Measurements from ENCODE around the gene ZNF407.

ZNF407 gene

GRCh38 chr18:74869904-74870863 lies 272.5 kb downstream of the ZNF407 start:
- DNase-seq (ENCODE audit: extremely low read depth in 1 of 2, low read depth in 1 of 2), result no peak

GRCh38 chr18:74870950-74871349 lies 273.3 kb downstream of the ZNF407 start:
- DNase-seq (ENCODE audit: extremely low read depth in 1 of 2, low read depth in 1 of 2), result no peak

GRCh38 chr18:74873629-74874028 lies 276.0 kb downstream of the ZNF407 start:
- no peak for DNase-seq (ENCODE audit: extremely low read depth in 1 of 2, low read depth in 1 of 2)

- DNase-seq (ENCODE audit: extremely low read depth in 1 of 2, low read depth in 1 of 2), result no peak
Measured at GRCh38 chr18:74874351-74874750, 276.7 kb downstream of the ZNF407 start.

- DNase-seq (ENCODE audit: extremely low read depth in 1 of 2, low read depth in 1 of 2), result no peak
Measured at GRCh38 chr18:74876630-74877243, 279.1 kb downstream of the ZNF407 start.

GRCh38 chr18:74878267-74878666 lies 280.6 kb downstream of the ZNF407 start:
- DNase-seq (ENCODE audit: extremely low read depth in 1 of 2, low read depth in 1 of 2), result no peak

- no peak for DNase-seq (ENCODE audit: extremely low read depth in 1 of 2, low read depth in 1 of 2)
Measured at GRCh38 chr18:74880706-74881278, 283.1 kb downstream of the ZNF407 start.

GRCh38 chr18:74892066-74892627 lies 294.5 kb downstream of the ZNF407 start:
- DNase-seq (ENCODE audit: extremely low read depth in 1 of 2, low read depth in 1 of 2), result no peak

GRCh38 chr18:74895686-74896085 lies 298.0 kb downstream of the ZNF407 start:
- DNase-seq (ENCODE audit: extremely low read depth in 1 of 2, low read depth in 1 of 2), result no peak

GRCh38 chr18:74896390-74896991 lies 298.8 kb downstream of the ZNF407 start:
- no peak for DNase-seq (ENCODE audit: extremely low read depth in 1 of 2, low read depth in 1 of 2)

- no peak for DNase-seq (ENCODE audit: extremely low read depth in 1 of 2, low read depth in 1 of 2)
Measured at GRCh38 chr18:74897971-74898657, 300.4 kb downstream of the ZNF407 start.

GRCh38 chr18:74898965-74899364 lies 301.3 kb downstream of the ZNF407 start:
- no peak for DNase-seq (ENCODE audit: extremely low read depth in 1 of 2, low read depth in 1 of 2)

- DNase-seq (ENCODE audit: extremely low read depth in 1 of 2, low read depth in 1 of 2), result no peak
Measured at GRCh38 chr18:74899554-74899953, 301.9 kb downstream of the ZNF407 start.

- DNase-seq (ENCODE audit: extremely low read depth in 1 of 2, low read depth in 1 of 2), result no peak
Measured at GRCh38 chr18:74901362-74902146, 303.9 kb downstream of the ZNF407 start.

- DNase-seq (ENCODE audit: extremely low read depth in 1 of 2, low read depth in 1 of 2), result no peak
Measured at GRCh38 chr18:74902147-74902455, 304.4 kb downstream of the ZNF407 start.

GRCh38 chr18:74905247-74905646 lies 307.6 kb downstream of the ZNF407 start:
- DNase-seq (ENCODE audit: extremely low read depth in 1 of 2, low read depth in 1 of 2), result no peak

- no peak for DNase-seq (ENCODE audit: extremely low read depth in 1 of 2, low read depth in 1 of 2)
Measured at GRCh38 chr18:74906184-74906583, 308.5 kb downstream of the ZNF407 start.

GRCh38 chr18:74914052-74914591 lies 316.5 kb downstream of the ZNF407 start:
- no peak for DNase-seq (ENCODE audit: extremely low read depth in 1 of 2, low read depth in 1 of 2)

- DNase-seq (ENCODE audit: extremely low read depth in 1 of 2, low read depth in 1 of 2), result no peak
Measured at GRCh38 chr18:74914648-74915047, 317.0 kb downstream of the ZNF407 start.
